ENCODE results near the gene IL1R1.

IL1R1 gene

DNA sequence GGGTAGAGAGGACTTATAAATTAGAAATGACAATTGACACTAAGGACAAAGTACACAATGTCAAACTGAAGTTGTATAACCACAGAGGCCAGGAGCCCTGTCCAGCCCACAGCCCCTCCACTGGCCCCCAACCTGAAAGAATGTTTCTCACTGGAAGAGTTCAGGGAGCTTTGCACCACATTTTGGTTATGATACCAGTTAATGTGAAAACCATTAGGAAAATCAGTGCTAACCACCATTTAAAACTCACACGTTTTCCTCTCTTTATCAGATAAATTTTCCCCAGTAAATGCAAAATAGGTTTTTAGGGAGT, 38.1 kb downstream of the IL1R1 start:
- Histone ChIP-seq H3K79me2 (ENCODE audit: insufficient read depth, low read length) (no peaks in the 10 kb centered on the region), H4K20me1 (ENCODE audit: insufficient read depth, low read length) (no peaks in the 10 kb centered on the region), H2AFZ (ENCODE audit: low read depth, low read length) (no peak overlapping the region), H3K27ac (ENCODE audit: low read length) (no peak overlapping the region), H3K4me2 (ENCODE audit: insufficient read depth, low read length) (no peak overlapping the region), H3K9ac (ENCODE audit: low read depth, low read length) (no peak overlapping the region), H3K27me3 (ENCODE audit: insufficient read depth, low read length, poor library complexity) (peaks cover 13% of the 10 kb centered on the region), H3K4me1 (ENCODE audit: insufficient read depth, low read length) (no peaks in the 10 kb centered on the region), H3K4me3 (ENCODE audit: low read depth in 1 of 2, low read length in 2 of 2) (no peak overlapping the region), H3K9me3 (ENCODE audit: insufficient read depth, low read length, severe bottlenecking) (no peaks in the 10 kb centered on the region), H3K36me3 (ENCODE audit: insufficient read depth, low read length) (no peaks in the 10 kb centered on the region)
- DNase-seq (no peak), ATAC-seq (ENCODE audit: insufficient read depth, low read depth) (no peak)
- TF ChIP-seq CTCF (IDR thresholded peaks at IDR 0.05; ENCODE audit: borderline replicate concordance, extremely low read depth, low read length, poor library complexity, severe bottlenecking) (no peak), EZH2 (IDR thresholded peaks at IDR 0.05; ENCODE audit: borderline replicate concordance, low read depth, low read length, severe bottlenecking) (no peak)

GRCh38 chr2:102181376-102181775, 38.8 kb downstream of the IL1R1 start:
- H3K4me1 ChIP-seq (ENCODE audit: insufficient read depth, low read length): no peaks in the 10 kb centered on the region

DNA sequence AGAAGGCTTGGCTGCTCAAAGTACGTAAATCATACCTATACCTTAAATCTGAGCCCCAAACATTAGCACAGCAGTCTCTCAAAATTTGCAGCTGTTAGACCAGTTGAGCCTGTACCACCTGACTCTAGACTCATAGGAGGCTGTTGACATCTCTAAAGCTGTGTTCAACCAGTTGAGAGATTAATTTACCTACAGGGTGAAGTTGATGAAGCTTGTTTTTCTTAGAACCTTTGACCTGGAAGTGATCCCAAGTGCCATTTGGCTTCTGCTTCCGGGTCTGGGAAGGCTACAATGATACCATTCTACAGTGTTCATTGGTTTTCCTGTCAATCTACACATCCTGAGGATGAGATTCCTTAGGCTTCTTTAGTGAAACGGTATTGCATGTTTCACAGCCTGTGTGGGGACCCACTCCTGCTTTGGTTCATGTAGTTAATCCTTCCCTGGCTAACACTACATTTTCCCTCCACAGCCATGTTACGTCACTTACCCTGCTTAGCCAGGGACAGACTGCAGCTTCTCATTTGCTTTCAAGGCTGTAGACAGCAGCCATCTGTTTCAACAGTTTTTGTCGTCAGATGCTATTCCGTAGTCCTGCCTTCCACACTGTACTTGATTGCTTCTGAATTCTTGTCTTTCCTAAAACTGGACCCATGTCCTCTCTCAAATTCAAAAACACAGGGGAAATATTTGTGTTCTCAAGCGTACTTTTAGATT, 39.5 kb downstream of the IL1R1 start:
- no peak for ATAC-seq (ENCODE audit: insufficient read depth, low read depth)
- no peak for TF ChIP-seq CTCF (IDR thresholded peaks at IDR 0.05; ENCODE audit: borderline replicate concordance, extremely low read depth, low read length, poor library complexity, severe bottlenecking)
- TF ChIP-seq EZH2 (IDR thresholded peaks at IDR 0.05; ENCODE audit: borderline replicate concordance, low read depth, low read length, severe bottlenecking): no peak
- Histone ChIP-seq H3K27ac (ENCODE audit: low read length) (no peak overlapping the region), H4K20me1 (ENCODE audit: insufficient read depth, low read length) (no peaks in the 10 kb centered on the region), H3K4me2 (ENCODE audit: insufficient read depth, low read length) (no peak overlapping the region), H3K36me3 (ENCODE audit: insufficient read depth, low read length) (no peaks in the 10 kb centered on the region), H3K9me3 (ENCODE audit: insufficient read depth, low read length, severe bottlenecking) (no peaks in the 10 kb centered on the region), H3K4me1 (ENCODE audit: insufficient read depth, low read length) (no peaks in the 10 kb centered on the region), H2AFZ (ENCODE audit: low read depth, low read length) (no peak overlapping the region), H3K4me3 (ENCODE audit: low read depth in 1 of 2, low read length in 2 of 2) (no peak overlapping the region), H3K79me2 (ENCODE audit: insufficient read depth, low read length) (no peaks in the 10 kb centered on the region), H3K27me3 (ENCODE audit: insufficient read depth, low read length, poor library complexity) (peaks cover 13% of the 10 kb centered on the region), H3K9ac (ENCODE audit: low read depth, low read length) (no peak overlapping the region)
- DNase-seq: no peak

More at GRCh38 chr2:102181376-102181775, 38.8 kb downstream of the IL1R1 start:
- TF ChIP-seq CTCF (IDR thresholded peaks at IDR 0.05; ENCODE audit: borderline replicate concordance, extremely low read depth, low read length, poor library complexity, severe bottlenecking) (no peak), EZH2 (IDR thresholded peaks at IDR 0.05; ENCODE audit: borderline replicate concordance, low read depth, low read length, severe bottlenecking) (no peak)
- Histone ChIP-seq H3K27ac (ENCODE audit: low read length) (no peak overlapping the region), H3K4me3 (ENCODE audit: low read depth in 1 of 2, low read length in 2 of 2) (no peak overlapping the region), H4K20me1 (ENCODE audit: insufficient read depth, low read length) (no peaks in the 10 kb centered on the region), H3K4me2 (ENCODE audit: insufficient read depth, low read length) (no peak overlapping the region), H3K9me3 (ENCODE audit: insufficient read depth, low read length, severe bottlenecking) (no peaks in the 10 kb centered on the region), H3K36me3 (ENCODE audit: insufficient read depth, low read length) (no peaks in the 10 kb centered on the region), H3K27me3 (ENCODE audit: insufficient read depth, low read length, poor library complexity) (peaks cover 13% of the 10 kb centered on the region), H3K79me2 (ENCODE audit: insufficient read depth, low read length) (no peaks in the 10 kb centered on the region), H3K9ac (ENCODE audit: low read depth, low read length) (no peak overlapping the region), H2AFZ (ENCODE audit: low read depth, low read length) (no peak overlapping the region)
- ATAC-seq (ENCODE audit: insufficient read depth, low read depth) (no peak), DNase-seq (no peak)

Data from DND-41 (cell line).